ENCODE data around the gene PCSK5.
"Not testable (repeated sequence)": the region's sequence is repeated elsewhere in the genome, so short reads cannot be mapped to it uniquely, and the experiment has no call there.

PCSK5 gene

GRCh38 chr9:76330034-76330433, 439.6 kb downstream of the PCSK5 start:
- no peak for DNase-seq

GRCh38 chr9:76333388-76333787, 442.9 kb downstream of the PCSK5 start:
- DNase-seq: no peak

GRCh38 chr9:76333964-76334363, 443.5 kb downstream of the PCSK5 start:
- no peak for DNase-seq

- DNase-seq: no peak
These were observed 445.6 kb downstream of the PCSK5 start for GRCh38 chr9:76336027-76336426.

GRCh38 chr9:76338418-76338817, 447.9 kb downstream of the PCSK5 start:
- DNase-seq: no peak

- no peak for DNase-seq
These were observed 451.1 kb downstream of the PCSK5 start for GRCh38 chr9:76341616-76342015.

- DNase-seq: no peak
These were observed 451.7 kb downstream of the PCSK5 start for GRCh38 chr9:76342201-76342600.

GRCh38 chr9:76342858-76343257, 452.4 kb downstream of the PCSK5 start:
- DNase-seq: no peak

- DNase-seq: no peak
These were observed 459.4 kb downstream of the PCSK5 start for GRCh38 chr9:76349865-76350264.

GRCh38 chr9:76351006-76351405, 460.5 kb downstream of the PCSK5 start:
- no peak for DNase-seq

GRCh38 chr9:76352026-76352620, 461.6 kb downstream of the PCSK5 start:
- DNase-seq: no peak

GRCh38 chr9:76353280-76353679, 462.8 kb downstream of the PCSK5 start:
- DNase-seq: no peak

GRCh38 chr9:76354221-76354620, 463.7 kb downstream of the PCSK5 start:
- no peak for DNase-seq

- DNase-seq: no peak
These were observed 465.4 kb downstream of the PCSK5 start for GRCh38 chr9:76355886-76356285.

- no peak for DNase-seq
These were observed 467.1 kb downstream of the PCSK5 start for GRCh38 chr9:76357555-76357954.

GRCh38 chr9:76358628-76359280, 468.3 kb downstream of the PCSK5 start:
- DNase-seq: no peak

- no peak for DNase-seq
These were observed 468.9 kb downstream of the PCSK5 start for GRCh38 chr9:76359365-76359764.

GRCh38 chr9:76359766-76360165, 469.3 kb downstream of the PCSK5 start:
- DNase-seq: no peak

GRCh38 chr9:76362332-76363031, 472.0 kb downstream of the PCSK5 start:
- not testable (repeated sequence) for DNase-seq

- no peak for DNase-seq
These were observed 472.5 kb downstream of the PCSK5 start for GRCh38 chr9:76363032-76363395.

- no peak for DNase-seq
These were observed 474.6 kb downstream of the PCSK5 start for GRCh38 chr9:76365028-76365427.

GRCh38 chr9:76366275-76366674, 475.8 kb downstream of the PCSK5 start:
- DNase-seq: no peak

- DNase-seq: peak; percentile 73 to 80
These were observed 479.1 kb downstream of the PCSK5 start for GRCh38 chr9:76369583-76369982.

- no peak for DNase-seq
These were observed 480.0 kb downstream of the PCSK5 start for GRCh38 chr9:76370396-76371023.
